Neural progenitor cell (in vitro differentiated cells): Measurements from ENCODE around the gene LIG3.

ENCODE experiments used
- CTCF ChIP-seq: fragments of 200-600 bp; sonication (generic); IDR thresholded peaks from 2 replicates; pipeline ENCODE4 v1.5.1; 2017; ENCODE audit warnings: antibody characterized with exemption, mild to moderate bottlenecking
- EZH2 ChIP-seq: fragments of 200-600 bp; sonication (generic); IDR thresholded peaks from 2 replicates; pipeline ENCODE4 v1.6.1; 2017; ENCODE audit warnings: antibody characterized with exemption, mild to moderate bottlenecking, moderate library complexity
- EZH2phosphoT487 ChIP-seq: fragments of 200-600 bp; sonication (generic); IDR thresholded peaks from 2 replicates; pipeline ENCODE4 v1.6.1; 2017; ENCODE audit warnings: antibody characterized with exemption

GRCh38 chr17:34999456-34999855, 19.1 kb downstream of the LIG3 start:
- no peak for TF ChIP-seq EZH2
- TF ChIP-seq CTCF = no peak
- no peak for TF ChIP-seq EZH2phosphoT487
